ENCODE results near the gene PRR5.

PRR5 gene

DNA sequence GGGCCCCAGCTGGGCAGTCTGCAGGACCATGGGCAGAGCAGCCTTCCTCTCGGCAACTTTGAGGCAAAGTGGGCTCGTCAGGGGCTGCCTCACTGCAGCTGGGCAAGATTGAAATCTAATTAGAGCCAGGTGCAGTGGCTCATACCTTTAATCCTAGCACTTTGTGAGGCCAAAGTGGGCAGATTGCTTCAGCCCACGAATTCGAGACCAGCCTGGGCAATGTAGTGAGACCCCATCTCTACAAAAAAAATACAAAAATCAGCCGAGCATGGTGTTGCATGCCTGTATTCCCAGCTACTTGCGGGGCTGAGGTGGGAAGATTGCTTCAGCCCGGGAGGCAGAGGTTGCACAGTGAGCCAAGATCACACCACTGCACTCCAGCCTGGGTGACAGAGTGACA is 84.6 kb downstream of the PRR5 start:
- H3K36me3 ChIP-seq (ENCODE audit: control insufficient read depth, insufficient read depth, low read length), result no peaks in the 10 kb centered on the region
- no peak overlapping the region for H3K27ac ChIP-seq (ENCODE audit: low read depth, low read length)
- no peak overlapping the region for H3K4me3 ChIP-seq (ENCODE audit: low read length)
- no peak overlapping the region for H3K9ac ChIP-seq (ENCODE audit: low read length)
- H3K4me1 ChIP-seq (ENCODE audit: control insufficient read depth, insufficient read depth, low read length), result no peaks in the 10 kb centered on the region
- H3K27me3 ChIP-seq (ENCODE audit: control insufficient read depth, insufficient read depth, low read length), result no peaks in the 10 kb centered on the region
